ES-I3 (cell line): ENCODE results near the gene ZSWIM8.

Experiments
- H3K36me3 ChIP-seq: 2 replicates; pipeline ENCODE4 v1.6.1; 2013; ENCODE audit warnings: mild to moderate bottlenecking, low read length, control low read depth, moderate library complexity; ENCODE audit not compliant: insufficient read depth
- H3K4me1 ChIP-seq: 2 replicates; pipeline ENCODE4 v1.6.1; 2013; ENCODE audit warnings: mild to moderate bottlenecking, control low read depth, low read length; ENCODE audit not compliant: insufficient read depth
- H3K9ac ChIP-seq: 2 replicates; pipeline ENCODE4 v1.6.1; 2013; ENCODE audit warnings: low read depth, mild to moderate bottlenecking, low read length, moderate library complexity
- H3K9me3 ChIP-seq: 2 replicates; pipeline ENCODE4 v1.6.1; 2013; ENCODE audit warnings: mild to moderate bottlenecking, low read length, moderate library complexity; ENCODE audit not compliant: control insufficient read depth, insufficient read depth

Gene ZSWIM8

DNA sequence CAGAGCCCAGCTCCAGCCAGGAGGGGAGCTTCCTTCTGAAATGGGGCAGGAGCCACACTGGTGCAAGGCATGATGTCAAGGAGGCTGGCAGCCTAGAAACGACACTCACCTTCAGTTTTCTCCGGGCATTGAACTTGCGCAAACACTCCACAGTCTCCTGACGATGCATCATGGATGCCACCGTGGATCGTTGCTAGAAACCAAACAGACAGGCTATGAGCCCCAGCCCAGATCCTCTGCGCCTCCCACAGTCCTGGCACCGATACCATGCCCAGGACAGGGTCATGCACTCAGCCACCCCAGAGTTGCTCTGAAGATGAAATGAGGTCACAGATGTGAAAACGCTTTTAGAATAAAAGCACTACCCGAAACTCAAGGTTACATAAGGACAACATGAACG, 56.9 kb downstream of the ZSWIM8 start:
- H3K9me3 ChIP-seq, result no peaks in the 10 kb centered on the region
- H3K4me1 ChIP-seq, result no peaks in the 10 kb centered on the region
- peaks cover 9% of the 10 kb centered on the region; the same call in 1 of the 2 replicates for H3K36me3 ChIP-seq
- no peak overlapping the region for H3K9ac ChIP-seq

DNA sequence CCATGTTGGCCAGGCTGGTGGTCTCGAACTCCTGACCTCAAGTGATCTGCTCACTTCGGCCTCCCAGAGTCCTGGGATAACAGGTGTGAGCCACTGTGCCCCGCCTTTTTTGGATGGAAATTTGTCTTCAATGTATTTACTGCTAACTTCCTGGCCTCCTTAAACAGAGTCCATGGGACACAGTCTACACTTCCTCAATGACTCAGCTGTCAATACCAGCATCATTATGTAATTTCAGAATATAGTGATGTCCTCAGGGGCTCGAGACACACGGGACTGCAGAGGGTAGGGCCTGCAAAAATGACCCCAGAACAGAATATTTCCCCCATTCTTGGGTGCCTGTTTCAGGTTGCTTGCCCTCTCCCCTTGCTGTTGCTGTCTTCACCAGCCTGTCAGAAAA, 57.9 kb downstream of the ZSWIM8 start:
- peaks cover 12% of the 10 kb centered on the region for H3K36me3 ChIP-seq
- no peaks in the 10 kb centered on the region for H3K9me3 ChIP-seq
- no peaks in the 10 kb centered on the region for H3K4me1 ChIP-seq
- H3K9ac ChIP-seq, result no peak overlapping the region

DNA sequence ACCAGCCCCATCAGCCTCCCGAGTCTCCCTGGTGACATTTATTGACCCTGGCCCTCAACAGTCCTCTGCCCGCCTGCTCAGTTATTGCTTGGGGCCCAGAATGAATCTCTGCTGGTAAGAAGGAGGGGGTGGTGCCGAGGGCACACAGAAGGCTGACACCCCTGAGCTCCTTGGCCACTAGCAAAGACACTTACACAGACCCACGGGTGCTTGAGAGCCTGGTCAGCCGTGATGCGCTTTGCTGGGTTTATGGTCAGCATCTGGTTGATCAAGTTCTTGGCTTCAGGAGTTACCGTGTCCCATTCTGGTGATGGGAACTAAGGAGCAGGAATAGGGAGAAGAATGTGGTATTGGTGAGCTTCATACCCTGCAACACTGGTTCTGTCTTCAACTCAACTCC, 61.6 kb downstream of the ZSWIM8 start:
- Histone ChIP-seq H3K9me3 (no peaks in the 10 kb centered on the region), H3K36me3 (peaks cover 16% of the 10 kb centered on the region), H3K9ac (no peak overlapping the region), H3K4me1 (no peaks in the 10 kb centered on the region)

DNA sequence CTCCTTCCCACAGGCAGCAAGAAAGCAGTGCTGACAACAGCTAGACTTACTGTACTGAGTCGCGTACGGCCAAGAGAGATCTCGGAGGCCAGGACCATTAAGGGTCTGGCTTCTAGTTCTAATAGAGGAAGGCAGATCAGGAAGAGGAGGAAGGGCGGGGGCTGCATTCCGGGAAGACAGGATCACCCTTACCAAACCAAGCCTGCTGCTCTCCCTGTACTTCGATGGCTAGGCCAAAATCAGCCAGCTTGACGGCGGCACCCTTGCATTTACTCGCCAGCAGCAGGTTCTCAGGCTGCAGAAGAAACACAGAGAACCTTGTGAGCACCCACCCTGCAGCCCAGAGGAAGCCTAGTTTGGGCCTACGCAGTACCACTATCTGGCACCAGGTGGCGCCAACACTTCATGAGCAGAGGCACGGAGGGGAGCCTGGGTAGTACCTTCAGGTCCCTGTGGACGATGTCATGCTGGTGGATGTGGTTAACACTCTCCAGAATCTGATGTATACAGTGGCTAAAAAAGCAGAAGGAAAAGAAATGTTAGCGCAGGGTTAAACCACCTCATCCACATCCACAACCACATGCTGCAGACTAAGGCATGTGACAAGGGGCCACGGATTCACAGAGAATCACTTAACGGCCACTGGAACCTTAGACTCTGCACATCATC, 63.5 kb downstream of the ZSWIM8 start:
- Histone ChIP-seq H3K4me1 (no peaks in the 10 kb centered on the region), H3K9me3 (no peaks in the 10 kb centered on the region), H3K9ac (no peak overlapping the region), H3K36me3 (peaks cover 16% of the 10 kb centered on the region)

DNA sequence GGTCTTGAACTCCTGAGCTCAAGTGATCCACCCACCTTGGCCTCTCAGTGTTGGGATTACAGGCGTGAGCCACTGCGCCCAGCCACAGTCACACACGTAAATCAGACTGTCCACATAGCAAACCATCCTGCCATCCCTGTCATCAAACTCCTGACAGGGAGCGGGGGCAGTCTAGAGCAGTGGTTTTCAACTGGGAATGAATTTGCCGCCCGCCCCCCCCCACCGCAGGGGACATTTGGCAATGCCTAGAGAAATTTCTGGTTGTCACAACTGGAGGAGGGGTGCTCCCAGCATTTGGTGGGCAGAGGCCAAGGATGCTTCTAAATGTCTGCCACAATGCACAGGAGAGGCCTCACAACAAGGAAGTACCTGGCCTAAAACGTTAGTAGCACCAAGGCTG, 64.8 kb downstream of the ZSWIM8 start:
- H3K36me3 ChIP-seq, result peaks cover 13% of the 10 kb centered on the region
- no peak overlapping the region for H3K9ac ChIP-seq
- H3K9me3 ChIP-seq, result no peaks in the 10 kb centered on the region
- H3K4me1 ChIP-seq, result no peaks in the 10 kb centered on the region

DNA sequence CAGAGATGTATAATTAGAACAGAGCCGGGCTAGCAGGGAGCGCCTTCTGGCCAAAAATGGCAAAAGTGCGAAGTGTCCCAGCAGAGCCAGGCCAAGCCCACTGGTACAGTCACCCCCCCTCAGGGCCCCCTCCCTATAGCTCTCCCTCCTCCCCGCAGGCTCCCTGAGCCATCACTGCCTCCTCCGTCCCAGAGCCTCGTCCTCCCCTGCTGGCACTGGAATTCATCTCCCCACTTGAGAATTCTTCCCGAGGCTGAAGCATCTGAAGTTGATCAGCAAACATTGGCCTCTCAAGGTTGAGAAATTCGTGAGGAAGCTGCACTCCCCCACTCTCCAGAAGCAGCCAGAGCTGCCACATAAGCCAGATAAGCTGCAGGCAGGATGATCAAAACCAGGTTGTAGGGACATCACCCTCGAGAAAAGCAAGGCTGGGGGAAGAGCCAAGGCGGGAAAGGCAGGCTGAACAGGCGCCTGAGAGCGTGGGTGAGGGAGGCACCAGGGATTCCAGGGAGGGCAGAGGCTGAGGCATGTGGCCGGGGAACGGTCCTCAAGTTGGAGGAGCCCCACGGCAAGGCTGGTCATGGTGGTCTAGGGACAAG, 65.6 kb downstream of the ZSWIM8 start:
- no peaks in the 10 kb centered on the region for H3K9me3 ChIP-seq
- H3K4me1 ChIP-seq, result no peaks in the 10 kb centered on the region
- peaks cover 13% of the 10 kb centered on the region for H3K36me3 ChIP-seq
- no peak overlapping the region for H3K9ac ChIP-seq
